Measurements from ENCODE around the gene MASP1. TPM values are rescaled to one million over a fixed set of nuclear protein-coding genes. Genes with fewer than 3 reads are reported as not detected.
A peak's percentile ranks its signal among the peaks of the same experiment; 100 is the strongest.

Gene MASP1
- total and polyA plus RNA-seq, 4 donors = 19.9 to 54.8 (median 34.0) TPM

GRCh38 chr3:187295316-187296034, 3.9 kb upstream of the MASP1 start:
- Histone ChIP-seq H3K9me3 (ENCODE audit: control insufficient read depth, insufficient read depth, low read length) (no peaks in the 10 kb centered on the region), H3K4me1 (ENCODE audit: control insufficient read depth, insufficient read depth, low read length) (peaks cover 5% of the 10 kb centered on the region), H3K36me3 (ENCODE audit: control insufficient read depth, insufficient read depth, low read length) (no peaks in the 10 kb centered on the region), H3K4me3 (ENCODE audit: low read depth, low read length) (no peak overlapping the region), H3K27ac (ENCODE audit: low read depth, low read length) (no peak overlapping the region), H3K27me3 (ENCODE audit: control insufficient read depth, insufficient read depth, low read length) (no peaks in the 10 kb centered on the region)
- DNase-seq (ENCODE audit: low read depth in 4 of 6, low spot score in 6 of 6) = peak in 1 of 6 donors; percentile 22
- WGBS (ENCODE audit: insufficient coverage) = 62% methylated on average over 2 of the region's 6 CpGs

- Histone ChIP-seq H3K4me1 (ENCODE audit: control insufficient read depth, insufficient read depth, low read length) (peaks cover 5% of the 10 kb centered on the region), H3K36me3 (ENCODE audit: control insufficient read depth, insufficient read depth, low read length) (no peaks in the 10 kb centered on the region), H3K4me3 (ENCODE audit: low read depth, low read length) (no peak overlapping the region), H3K27me3 (ENCODE audit: control insufficient read depth, insufficient read depth, low read length) (no peaks in the 10 kb centered on the region), H3K9me3 (ENCODE audit: control insufficient read depth, insufficient read depth, low read length) (no peaks in the 10 kb centered on the region), H3K27ac (ENCODE audit: low read depth, low read length) (peak overlapping the region; percentile 87)
- DNase-seq (ENCODE audit: low read depth in 4 of 6, low spot score in 6 of 6) = peak in 3 of 6 donors; percentile 19 to 83 (median 54)
- WGBS (ENCODE audit: insufficient coverage) = 40% methylated on average over 7 of the region's 9 CpGs
Observed at GRCh38 chr3:187293516-187294430, 2.2 kb upstream of the MASP1 start.

- no peaks in the 10 kb centered on the region for H3K27me3 ChIP-seq (ENCODE audit: control insufficient read depth, insufficient read depth, low read length)
- H3K9me3 ChIP-seq (ENCODE audit: control insufficient read depth, insufficient read depth, low read length) = no peaks in the 10 kb centered on the region
- peaks cover 13% of the 10 kb centered on the region for H3K4me1 ChIP-seq (ENCODE audit: control insufficient read depth, insufficient read depth, low read length)
- WGBS (ENCODE audit: insufficient coverage) = no CpG with 5 or more reads among the region's 5 CpGs
- H3K36me3 ChIP-seq (ENCODE audit: control insufficient read depth, insufficient read depth, low read length) = no peaks in the 10 kb centered on the region
- peak overlapping the region; percentile 45 for H3K4me3 ChIP-seq (ENCODE audit: low read depth, low read length)
- DNase-seq (ENCODE audit: low read depth in 4 of 6, low spot score in 6 of 6) = peak in 3 of 6 donors; percentile 28 to 72 (median 37)
- H3K27ac ChIP-seq (ENCODE audit: low read depth, low read length) = peak overlapping the region; percentile 87
Observed at GRCh38 chr3:187292631-187293515, 1.3 kb upstream of the MASP1 start.

GRCh38 chr3:187292181-187292580, 644 bp upstream of the MASP1 start:
- H3K9me3 ChIP-seq (ENCODE audit: control insufficient read depth, insufficient read depth, low read length) = no peaks in the 10 kb centered on the region
- 41% methylated on average over 5 of the region's 9 CpGs for WGBS (ENCODE audit: insufficient coverage)
- peak in 2 of 6 donors; percentile 39 to 44 for DNase-seq (ENCODE audit: low read depth in 4 of 6, low spot score in 6 of 6)
- H3K4me1 ChIP-seq (ENCODE audit: control insufficient read depth, insufficient read depth, low read length) = peaks cover 13% of the 10 kb centered on the region
- peak overlapping the region; percentile 45 for H3K4me3 ChIP-seq (ENCODE audit: low read depth, low read length)
- no peaks in the 10 kb centered on the region for H3K36me3 ChIP-seq (ENCODE audit: control insufficient read depth, insufficient read depth, low read length)
- no peaks in the 10 kb centered on the region for H3K27me3 ChIP-seq (ENCODE audit: control insufficient read depth, insufficient read depth, low read length)
- H3K27ac ChIP-seq (ENCODE audit: low read depth, low read length) = peak overlapping the region; percentile 87

GRCh38 chr3:187291001-187291511, 481 bp downstream of the MASP1 start:
- 0% methylated on average over 6 of the region's 6 CpGs for WGBS (ENCODE audit: insufficient coverage)
- Histone ChIP-seq H3K27ac (ENCODE audit: low read depth, low read length) (peak overlapping the region; percentile 87), H3K4me3 (ENCODE audit: low read depth, low read length) (peak overlapping the region; percentile 45), H3K27me3 (ENCODE audit: control insufficient read depth, insufficient read depth, low read length) (no peaks in the 10 kb centered on the region), H3K36me3 (ENCODE audit: control insufficient read depth, insufficient read depth, low read length) (no peaks in the 10 kb centered on the region), H3K4me1 (ENCODE audit: control insufficient read depth, insufficient read depth, low read length) (peaks cover 13% of the 10 kb centered on the region), H3K9me3 (ENCODE audit: control insufficient read depth, insufficient read depth, low read length) (no peaks in the 10 kb centered on the region)
- peak in 5 of 6 donors; percentile 46 to 87 (median 64) for DNase-seq (ENCODE audit: low read depth in 4 of 6, low spot score in 6 of 6)

- H3K27ac ChIP-seq (ENCODE audit: low read depth, low read length) = peak overlapping the region; percentile 87
- WGBS (ENCODE audit: insufficient coverage) = no CpG with 5 or more reads among the region's 1 CpG
- DNase-seq (ENCODE audit: low read depth in 4 of 6, low spot score in 6 of 6) = peak in 2 of 6 donors; percentile 36 to 38
- no peaks in the 10 kb centered on the region for H3K9me3 ChIP-seq (ENCODE audit: control insufficient read depth, insufficient read depth, low read length)
- H3K4me3 ChIP-seq (ENCODE audit: low read depth, low read length) = peak overlapping the region; percentile 45
- peaks cover 13% of the 10 kb centered on the region for H3K4me1 ChIP-seq (ENCODE audit: control insufficient read depth, insufficient read depth, low read length)
- H3K27me3 ChIP-seq (ENCODE audit: control insufficient read depth, insufficient read depth, low read length) = no peaks in the 10 kb centered on the region
- no peaks in the 10 kb centered on the region for H3K36me3 ChIP-seq (ENCODE audit: control insufficient read depth, insufficient read depth, low read length)
Observed at GRCh38 chr3:187290503-187290902, 1.0 kb downstream of the MASP1 start.

GRCh38 chr3:187288855-187289605, 2.5 kb downstream of the MASP1 start:
- peak in 2 of 6 donors; percentile 37 to 83 for DNase-seq (ENCODE audit: low read depth in 4 of 6, low spot score in 6 of 6)
- no peaks in the 10 kb centered on the region for H3K27me3 ChIP-seq (ENCODE audit: control insufficient read depth, insufficient read depth, low read length)
- H3K36me3 ChIP-seq (ENCODE audit: control insufficient read depth, insufficient read depth, low read length) = no peaks in the 10 kb centered on the region
- peak overlapping the region; percentile 16 for H3K4me3 ChIP-seq (ENCODE audit: low read depth, low read length)
- H3K4me1 ChIP-seq (ENCODE audit: control insufficient read depth, insufficient read depth, low read length) = peaks cover 13% of the 10 kb centered on the region
- WGBS (ENCODE audit: insufficient coverage) = no CpG with 5 or more reads among the region's 14 CpGs
- peak overlapping the region; percentile 87 for H3K27ac ChIP-seq (ENCODE audit: low read depth, low read length)
- no peaks in the 10 kb centered on the region for H3K9me3 ChIP-seq (ENCODE audit: control insufficient read depth, insufficient read depth, low read length)

- Histone ChIP-seq H3K36me3 (ENCODE audit: control insufficient read depth, insufficient read depth, low read length) (no peaks in the 10 kb centered on the region), H3K27me3 (ENCODE audit: control insufficient read depth, insufficient read depth, low read length) (no peaks in the 10 kb centered on the region), H3K9me3 (ENCODE audit: control insufficient read depth, insufficient read depth, low read length) (no peaks in the 10 kb centered on the region), H3K27ac (ENCODE audit: low read depth, low read length) (peak overlapping the region; percentile 87), H3K4me3 (ENCODE audit: low read depth, low read length) (peak overlapping the region; percentile 1), H3K4me1 (ENCODE audit: control insufficient read depth, insufficient read depth, low read length) (peaks cover 13% of the 10 kb centered on the region)
- WGBS (ENCODE audit: insufficient coverage) = 66% methylated on average over 3 of the region's 8 CpGs
- DNase-seq (ENCODE audit: low read depth in 4 of 6, low spot score in 6 of 6) = peak in 1 of 6 donors; percentile 18
Observed at GRCh38 chr3:187288131-187288854, 3.2 kb downstream of the MASP1 start.

Measured in spinal cord (tissue), 10 donors.